HepG2 (cell line): ENCODE data around the gene SNRPD3. TPM values are rescaled to one million over a fixed set of nuclear protein-coding genes. Genes with fewer than 3 reads are reported as not detected.

Source experiments
- AFF4 ChIP-seq: sonication (generic); formaldehyde crosslinking; IDR thresholded peaks from 2 replicates; pipeline ENCODE4 v1.4.0; 2020; ENCODE audit warnings: missing genetic modification reagents
- AHR ChIP-seq: IDR thresholded peaks from 2 replicates; pipeline ENCODE4 v1.6.1; 2018; ENCODE audit warnings: missing genetic modification reagents, missing compliant biosample characterization
- ATF7-NPFF ChIP-seq: sonication (generic); formaldehyde crosslinking; IDR thresholded peaks from 2 replicates; pipeline ENCODE4 v1.8.1; 2023; ENCODE audit warnings: mild to moderate bottlenecking, low read depth, missing genetic modification reagents, moderate library complexity
- FOSL2 ChIP-seq: sonication (generic); formaldehyde crosslinking; IDR thresholded peaks from 2 replicates; pipeline ENCODE4 v1.4.0; 2020; ENCODE audit warnings: missing genetic modification reagents
- HMG20B ChIP-seq: conservative IDR thresholded peaks from 2 replicates; pipeline ENCODE4 v1.6.1; 2016; ENCODE audit warnings: missing genetic modification reagents, missing compliant biosample characterization
- KDM4B ChIP-seq: sonication (generic); formaldehyde crosslinking; IDR thresholded peaks from 2 replicates; pipeline ENCODE4 v1.4.0; 2020; ENCODE audit warnings: missing genetic modification reagents
- KMT2B ChIP-seq: IDR thresholded peaks from 2 replicates; pipeline ENCODE4 v1.6.1; 2016; ENCODE audit warnings: missing genetic modification reagents, missing compliant biosample characterization
- MAF1 ChIP-seq: sonication (generic); formaldehyde crosslinking; IDR thresholded peaks from 2 replicates; pipeline ENCODE4 v1.5.0; 2020; ENCODE audit warnings: missing genetic modification reagents, borderline replicate concordance
- MXI1 ChIP-seq: IDR thresholded peaks from 3 replicates; pipeline ENCODE4 v1.6.1; 2012; ENCODE audit warnings: low read depth, low read length, inconsistent platforms, borderline replicate concordance
- NFE2L2 ChIP-seq: fragments of 150-350 bp; IDR thresholded peaks from 2 replicates; pipeline ENCODE4 v1.6.1; 2014; ENCODE audit warnings: low read length
- PBX2 ChIP-seq: IDR thresholded peaks from 2 replicates; pipeline ENCODE4 v1.6.1; 2016; ENCODE audit warnings: control low read depth
- PRMT3 ChIP-seq: sonication (generic); formaldehyde crosslinking; IDR thresholded peaks from 2 replicates; pipeline ENCODE4 v1.8.1; 2022; ENCODE audit warnings: low read depth, mild to moderate bottlenecking, moderate library complexity, missing genetic modification reagents, borderline replicate concordance
- RBM39 ChIP-seq: fragments of 200-400 bp; formaldehyde crosslinking; IDR thresholded peaks from one replicate; pipeline ENCODE4 v1.6.1; 2018; ENCODE audit warnings: antibody characterized with exemption, mild to moderate bottlenecking, low read depth, low read length; ENCODE audit not compliant: poor library complexity, severe bottlenecking
- SIX4 ChIP-seq: sonication (generic); formaldehyde crosslinking; IDR thresholded peaks from 2 replicates; pipeline ENCODE4 v1.4.0; 2020; ENCODE audit warnings: missing genetic modification reagents
- SNAPC5 ChIP-seq: sonication (generic); formaldehyde crosslinking; IDR thresholded peaks from 2 replicates; pipeline ENCODE4 v1.8.1; 2023; ENCODE audit warnings: mild to moderate bottlenecking, missing genetic modification reagents, borderline replicate concordance
- TFDP1 ChIP-seq: IDR thresholded peaks from 2 replicates; pipeline ENCODE4 v1.6.1; 2016; ENCODE audit warnings: missing compliant biosample characterization, missing genetic modification reagents, borderline replicate concordance
- XBP1 ChIP-seq: sonication (generic); formaldehyde crosslinking; IDR thresholded peaks from 2 replicates; pipeline ENCODE4 v1.5.0; 2020; ENCODE audit warnings: missing genetic modification reagents
- ZNF441 ChIP-seq: sonication (generic); formaldehyde crosslinking; IDR thresholded peaks from 2 replicates; pipeline ENCODE4 v1.7.0; 2021; ENCODE audit warnings: missing genetic modification reagents, borderline replicate concordance
- ZNF512 ChIP-seq: sonication (generic); formaldehyde crosslinking; IDR thresholded peaks from 2 replicates; pipeline ENCODE4 v1.4.0; 2020; ENCODE audit warnings: mild to moderate bottlenecking, missing genetic modification reagents
- ZNF678 ChIP-seq: sonication (generic); formaldehyde crosslinking; IDR thresholded peaks from 2 replicates; pipeline ENCODE4 v1.4.0; 2020; ENCODE audit warnings: mild to moderate bottlenecking, missing genetic modification reagents
- polyA plus RNA-seq, 8 experiments: library from polyadenylated mRNA; depleted of rRNA in 3 of 8; stranded (reverse) in 7 of 8; unstranded in 1 of 8; fragments of >200 nt; fragmentation: Illumina TruSeq in 4 of 8; extraction: Trizol in 4 of 8; gene quantifications; 2 replicates each; pipeline versions ENCODE4 v1.2.1 to v1.2.3, GENCODE V29; 2011 to 2016; ENCODE audit warnings: low read depth in 4 of 8, missing spikeins in 1 of 8, mixed read lengths in 1 of 8; ENCODE audit not compliant: insufficient read depth in 1 of 8
- total RNA-seq, 5 experiments: library from RNA; depleted of rRNA; stranded (reverse); fragments of >200 nt; fragmentation: Illumina TruSeq; extraction: Trizol; gene quantifications; 2 replicates each; pipeline ENCODE4 v1.2.3, GENCODE V29; 2016; ENCODE audit warnings: low read depth in 1 of 5

The SNRPD3 gene
- total and polyA plus RNA-seq, 2 of the 13 experiments (the other 11 are each of a cell fraction or from before 2014, with no cell fraction given), result 110 to 209 TPM

DNA sequence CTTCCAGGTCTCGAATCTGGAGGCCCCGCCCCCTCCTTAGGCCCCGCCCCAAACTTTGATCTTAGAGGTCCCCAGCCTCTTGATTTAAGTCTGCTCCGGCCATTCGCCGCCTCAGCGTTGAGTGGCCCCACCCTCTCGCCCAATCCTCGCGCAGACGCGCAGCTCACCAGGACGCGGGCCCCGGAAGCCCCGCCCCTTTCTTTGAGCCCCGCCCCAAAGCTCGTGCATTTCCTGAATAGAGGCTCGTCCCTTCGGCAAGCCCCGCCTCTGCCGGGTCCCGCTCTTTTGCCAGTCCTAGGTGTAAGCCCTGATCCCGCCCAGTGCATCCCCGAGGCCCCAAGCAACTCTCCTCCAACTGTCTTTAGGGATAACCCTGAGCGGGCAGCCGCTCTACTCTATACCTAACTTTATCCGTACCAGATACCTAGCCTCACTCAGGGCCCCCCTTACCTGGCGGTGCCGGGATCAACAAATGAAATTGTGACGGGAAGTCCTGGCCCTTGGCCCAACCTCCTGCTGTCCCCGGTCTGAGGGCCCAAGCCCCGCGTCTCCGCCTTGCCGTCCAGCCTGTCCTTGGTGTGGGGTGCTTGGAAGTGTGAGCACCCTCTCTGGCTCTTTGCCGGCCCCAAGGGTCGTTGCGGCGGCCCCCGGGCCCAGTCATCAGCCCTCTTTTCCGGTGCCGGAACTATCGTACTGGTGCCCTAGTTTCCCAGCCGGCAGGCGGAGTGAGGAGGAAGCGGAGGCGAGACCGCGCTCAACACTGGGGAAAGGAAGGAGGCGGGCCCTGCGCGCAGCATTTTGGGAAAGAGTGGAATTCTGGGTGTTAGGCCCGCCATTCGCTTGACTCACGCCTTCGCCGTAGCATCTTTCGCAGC, at the start of gene SNRPD3 (continued):
- TF ChIP-seq NFE2L2, result no peak
- TF ChIP-seq KMT2B (CRISPR knock-in tag), result peak; percentile 95
- TF ChIP-seq ATF7-NPFF (CRISPR knock-in tag), result peak; percentile 64; the same call in 1 of the 2 replicates
- TF ChIP-seq KDM4B (CRISPR knock-in tag), result peak; percentile 75; the same call in 1 of the 2 replicates
- peak; percentile 74 for TF ChIP-seq SIX4
- no peak for TF ChIP-seq HMG20B (CRISPR knock-in tag)
- 0 out of 2 replicates have a peak, but pooled peaks have one; percentile 42 for TF ChIP-seq AHR (CRISPR knock-in tag)
- TF ChIP-seq AFF4 (CRISPR knock-in tag), result no peak
- TF ChIP-seq FOSL2, result peak; percentile 74
- TF ChIP-seq SNAPC5 (CRISPR knock-in tag), result peak; percentile 92
- no peak for TF ChIP-seq ZNF678 (CRISPR knock-in tag)
- TF ChIP-seq XBP1 (CRISPR knock-in tag), result 0 out of 2 replicates have a peak, but pooled peaks have one; percentile 61
- TF ChIP-seq ZNF512 (CRISPR knock-in tag), result no peak
- 0 out of 2 replicates have a peak, but pooled peaks have one; percentile 89 for TF ChIP-seq MAF1 (CRISPR knock-in tag)
- peak; percentile 36; the same call in 1 of the 2 replicates for TF ChIP-seq PRMT3 (CRISPR knock-in tag)
- TF ChIP-seq PBX2 (CRISPR knock-in tag), result 0 out of 2 replicates have a peak, but pooled peaks have one; percentile 15
- TF ChIP-seq RBM39, result no peak
- TF ChIP-seq ZNF441 (CRISPR knock-in tag), result no peak; the same call in 1 of the 2 replicates
- TF ChIP-seq TFDP1 (CRISPR knock-in tag), result peak; percentile 84; the same call in 1 of the 2 replicates
- TF ChIP-seq MXI1, result peak; percentile 78; the same call in 2 of the 3 replicates
